ENCODE data around the gene PPIB. TPM values are rescaled to one million over a fixed set of nuclear protein-coding genes. Genes with fewer than 3 reads are reported as not detected.

Gene PPIB
- total and polyA plus RNA-seq, 9 of the 15 experiments (the other 6 are each of a cell fraction or from before 2014, with no cell fraction given): 306 to 746 (median 439) TPM

DNA sequence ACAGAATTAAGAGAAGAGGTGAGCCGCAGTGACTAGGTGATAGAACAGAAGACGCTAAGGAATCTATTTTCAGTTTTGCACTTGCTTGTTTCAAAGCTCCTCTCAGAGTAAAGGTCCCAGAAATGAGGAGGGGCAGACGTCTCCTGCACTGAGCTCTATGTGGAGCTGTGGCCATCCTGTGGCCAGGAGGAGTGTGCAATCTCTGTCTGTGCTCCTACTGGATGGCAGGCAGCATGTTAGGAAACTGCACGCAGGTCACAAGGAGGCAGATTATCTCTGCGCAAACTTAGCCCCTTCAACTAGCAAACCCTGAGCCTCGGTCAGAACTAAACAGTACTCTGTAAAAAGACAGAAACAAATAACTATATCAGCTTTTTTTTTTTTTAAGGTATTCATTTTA, 31.1 kb upstream of the PPIB start:
- no peak overlapping the region for H2AFZ ChIP-seq (ENCODE audit: low read depth, low read length)
- H3K9me3 ChIP-seq (replicated peaks; ENCODE audit: control insufficient read depth, insufficient read depth, low read depth, low read length): no peaks in the 10 kb centered on the region; the same call in 1 of the 2 replicates
- ChIA-PET CTCF (ENCODE audit: low intra/inter-chr PET ratio) (no interaction called here), POLR2A (interaction anchor here (2.4 kb wide), 1 partner anchor 18 kb away, joined by 5 read pairs; no protein-coding TSS in a partner anchor)
- H4K20me1 ChIP-seq (replicated peaks; ENCODE audit: control insufficient read depth, insufficient read depth, low read length): no peaks in the 10 kb centered on the region; the same call in 1 of the 2 replicates
- intact Hi-C loops (cut with micrococcal nuclease) (no loop called here), in situ Hi-C loops (cut with MboI) (no loop called here)
- 51% methylated on average over 6 of the region's 6 CpGs for WGBS (ENCODE audit: insufficient coverage, low coverage, missing lambda C conversion rate)
- H3K4me1 ChIP-seq (replicated peaks in 1 of 2; ENCODE audit: control insufficient read depth in 2 of 2, insufficient read depth in 2 of 2, low read length in 2 of 2): peaks cover 6 to 10% of the 10 kb centered on the region in 2 experiments; a peak in 4 of 5 replicates
- H3K4me3 ChIP-seq: no peak overlapping the region
- ATAC-seq (peak; percentile 98), DNase-seq (ENCODE audit: extremely low read depth in 1 of 4, low spot score in 3 of 4) (peak in 3 of 4 experiments; percentile 22 to 48 (median 28)), FAIRE-seq (peak; percentile 85)
- H3K36me3 ChIP-seq (ENCODE audit: control insufficient read depth, insufficient read depth, low read length): peaks cover 9% of the 10 kb centered on the region; the same call in 1 of the 3 replicates
- H3K9ac ChIP-seq (ENCODE audit: insufficient read depth in 1 of 2, low read depth in 2 of 2, low read length in 2 of 2): 0 out of 4 replicates have a peak overlapping the region, but pooled peaks of 1 of the 2 experiments have one; percentile 24
- TF ChIP-seq NRF1 (conservative IDR thresholded peaks at IDR 0.05 in 1 of 2, IDR thresholded peaks at IDR 0.05 in 1 of 2): 0 out of 4 replicates have a peak, but pooled peaks of 1 of the 2 experiments have one; percentile 9
- TF ChIP-seq CTCF (IDR thresholded peaks at IDR 0.05 in 2 of 3, conservative IDR thresholded peaks at IDR 0.05 in 1 of 3; ENCODE audit: insufficient read depth in 2 of 3, low read depth in 1 of 3, low read length in 3 of 3): peak in 2 of 3 experiments; percentile 42 to 43; a peak in 4 of 6 replicates
- no peak for TF ChIP-seq ZNF23 (CRISPR knock-in tag; IDR thresholded peaks at IDR 0.05)
- no peak for TF ChIP-seq ZKSCAN3 (CRISPR knock-in tag; IDR thresholded peaks at IDR 0.05)
- TF ChIP-seq C11orf30 (IDR thresholded peaks at IDR 0.05; ENCODE audit: low read depth): peak; percentile 23; the same call in 1 of the 2 replicates
- TF ChIP-seq, protein P1, sequence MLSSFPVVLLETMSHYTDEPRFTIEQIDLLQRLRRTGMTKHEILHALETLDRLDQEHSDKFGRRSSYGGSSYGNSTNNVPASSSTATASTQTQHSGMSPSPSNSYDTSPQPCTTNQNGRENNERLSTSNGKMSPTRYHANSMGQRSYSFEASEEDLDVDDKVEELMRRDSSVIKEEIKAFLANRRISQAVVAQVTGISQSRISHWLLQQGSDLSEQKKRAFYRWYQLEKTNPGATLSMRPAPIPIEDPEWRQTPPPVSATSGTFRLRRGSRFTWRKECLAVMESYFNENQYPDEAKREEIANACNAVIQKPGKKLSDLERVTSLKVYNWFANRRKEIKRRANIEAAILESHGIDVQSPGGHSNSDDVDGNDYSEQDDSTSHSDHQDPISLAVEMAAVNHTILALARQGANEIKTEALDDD (IDR thresholded peaks at IDR 0.05): peak; percentile 59
- 0 out of 2 replicates have a peak, but pooled peaks have one; percentile 27 for TF ChIP-seq ZNF316 (IDR thresholded peaks at IDR 0.05)
- TF ChIP-seq FOXP1 (CRISPR knock-in tag; IDR thresholded peaks at IDR 0.05): no peak
- peak in 1 of 2 experiments; percentile 21; a peak in 1 of 4 replicates for TF ChIP-seq RAD21 (CRISPR knock-in tag; conservative IDR thresholded peaks at IDR 0.05 in 1 of 2, IDR thresholded peaks at IDR 0.05 in 1 of 2)
- 0 out of 2 replicates have a peak, but pooled peaks have one; percentile 20 for TF ChIP-seq CEBPB (tag; IDR thresholded peaks at IDR 0.05)
- H3K9me1 ChIP-seq (ENCODE audit: control insufficient read depth, insufficient read depth, low read length): no peaks in the 10 kb centered on the region
- no peaks in the 10 kb centered on the region for H3K27me3 ChIP-seq (ENCODE audit: control insufficient read depth in 2 of 2, insufficient read depth in 2 of 2, low read length in 2 of 2)
- no TSS peak for BruUV-seq (replicated peaks)
- H3K4me2 ChIP-seq (ENCODE audit: insufficient read depth, low read length): no peak overlapping the region
- no peaks in the 10 kb centered on the region for H3K79me2 ChIP-seq (ENCODE audit: control insufficient read depth, insufficient read depth, low read length)
- no peak overlapping the region for H3K27ac ChIP-seq (ENCODE audit: extremely low read depth, low read depth, low read length)

Data from K562 (cell line).